Tibial nerve (tissue), 4 donors: Measurements from ENCODE around the gene SLC39A10. TPM values are rescaled to one million over a fixed set of nuclear protein-coding genes. Genes with fewer than 3 reads are reported as not detected.
"Not testable (repeated sequence)": the region's sequence is repeated elsewhere in the genome, so short reads cannot be mapped to it uniquely, and the experiment has no call there.

Source experiments
- DNase-seq, 2 donors: peaks; one replicate each; pipeline ENCODE4 v3.0.0-alpha.2; 2019; ENCODE audit warnings: low spot score in 2 of 2
- H3K27ac ChIP-seq, 4 donors: fragments of 200-600 bp; sonication (generic) in 3 of 4; one replicate each; pipeline ENCODE4 v1.5.1; 2017 to 2019; ENCODE audit warnings: mild to moderate bottlenecking in 1 of 4
- H3K27me3 ChIP-seq, 2 donors: fragments of 200-600 bp; sonication (generic) in 1 of 2; one replicate each; pipeline versions ENCODE4 v1.5.1 to v1.6.0; 2017 to 2019
- H3K36me3 ChIP-seq, 3 donors: fragments of 200-600 bp; sonication (generic); one replicate each; pipeline ENCODE4 v1.5.1; 2018 to 2019
- H3K4me1 ChIP-seq, 4 donors: fragments of 200-600 bp; sonication (generic) in 3 of 4; one replicate each; pipeline ENCODE4 v1.5.1; 2017 to 2019
- H3K4me3 ChIP-seq, 4 donors: fragments of 200-600 bp; sonication (generic) in 3 of 4; one replicate each; pipeline ENCODE4 v1.5.1; 2017 to 2019; ENCODE audit warnings: mild to moderate bottlenecking in 1 of 4, moderate library complexity in 1 of 4
- H3K9me3 ChIP-seq, 4 donors: fragments of 200-600 bp; sonication (generic) in 3 of 4; one replicate each; pipeline ENCODE4 v1.5.1; 2017 to 2019
- EP300 ChIP-seq, 2 donors: sonication (generic); formaldehyde crosslinking; IDR thresholded peaks; one replicate each; pipeline ENCODE4 v1.6.1; 2017; ENCODE audit warnings: antibody characterized with exemption in 2 of 2, mild to moderate bottlenecking in 1 of 2
- POLR2A ChIP-seq, 2 donors: fragments of 450-650 bp; IDR thresholded peaks; one replicate each; pipeline ENCODE4 v1.6.1; 2017; ENCODE audit warnings: antibody characterized with exemption in 2 of 2, mild to moderate bottlenecking in 2 of 2, moderate library complexity in 2 of 2
- WGBS, 2 donors: methylation state at CpG; one replicate each; pipeline ENCODE4 v1.1.5; 2018; 5-methylcytosine and 5-hydroxymethylcytosine counted together
- total RNA-seq, 4 donors: library from RNA; depleted of rRNA; stranded (reverse); fragments of >200 nt; gene quantifications; one replicate each; pipeline ENCODE4 v1.1.0, GENCODE V29; 2016
- TF ChIP-seq, protein P1 (sequence below), 5 experiments: fragments of 200-600 bp in 3 of 5; fragments of 450-650 bp in 2 of 5; sonication (generic) in 3 of 5; IDR thresholded peaks; one replicate each; pipeline ENCODE4 v1.5.1; 2016 to 2019; ENCODE audit warnings: antibody characterized with exemption in 5 of 5, mild to moderate bottlenecking in 3 of 5, moderate library complexity in 2 of 5

SLC39A10 gene
- total RNA-seq, 4 donors from 2014 or later, result 17.7 to 24.9 (median 20.7) TPM

DNA sequence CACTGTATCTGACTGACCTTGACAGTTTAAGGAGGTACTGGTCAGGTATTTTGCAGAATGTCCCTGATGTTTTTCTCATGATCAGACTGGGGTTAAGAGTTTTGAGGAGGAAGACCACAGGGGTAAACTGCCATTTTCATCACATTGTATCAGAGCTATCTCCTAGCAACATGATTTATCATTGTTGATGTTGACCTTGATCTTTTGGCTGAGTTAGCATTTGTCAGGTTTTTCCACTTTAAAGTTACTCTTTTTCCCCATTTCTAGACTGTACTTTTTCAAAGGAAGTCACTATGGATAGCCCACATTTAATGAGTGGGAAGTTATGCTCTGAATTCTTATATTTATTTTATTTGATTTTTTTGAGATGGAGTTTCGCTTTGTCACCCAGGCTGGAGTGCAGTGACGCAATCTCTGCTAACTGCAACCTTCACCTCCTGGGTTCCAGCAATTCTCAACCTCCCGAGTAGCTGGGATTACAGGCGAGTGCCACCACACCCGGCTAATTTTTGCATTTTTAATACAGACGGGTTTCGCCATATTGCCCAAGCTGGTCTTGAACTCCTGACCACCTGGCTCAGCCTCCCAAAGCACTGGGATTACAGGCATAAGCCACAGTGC, 17.7 kb upstream of the SLC39A10 start:
- 95% methylated on average over 7 of the region's 7 CpGs for WGBS, 2 donors
- TF ChIP-seq, protein P1, sequence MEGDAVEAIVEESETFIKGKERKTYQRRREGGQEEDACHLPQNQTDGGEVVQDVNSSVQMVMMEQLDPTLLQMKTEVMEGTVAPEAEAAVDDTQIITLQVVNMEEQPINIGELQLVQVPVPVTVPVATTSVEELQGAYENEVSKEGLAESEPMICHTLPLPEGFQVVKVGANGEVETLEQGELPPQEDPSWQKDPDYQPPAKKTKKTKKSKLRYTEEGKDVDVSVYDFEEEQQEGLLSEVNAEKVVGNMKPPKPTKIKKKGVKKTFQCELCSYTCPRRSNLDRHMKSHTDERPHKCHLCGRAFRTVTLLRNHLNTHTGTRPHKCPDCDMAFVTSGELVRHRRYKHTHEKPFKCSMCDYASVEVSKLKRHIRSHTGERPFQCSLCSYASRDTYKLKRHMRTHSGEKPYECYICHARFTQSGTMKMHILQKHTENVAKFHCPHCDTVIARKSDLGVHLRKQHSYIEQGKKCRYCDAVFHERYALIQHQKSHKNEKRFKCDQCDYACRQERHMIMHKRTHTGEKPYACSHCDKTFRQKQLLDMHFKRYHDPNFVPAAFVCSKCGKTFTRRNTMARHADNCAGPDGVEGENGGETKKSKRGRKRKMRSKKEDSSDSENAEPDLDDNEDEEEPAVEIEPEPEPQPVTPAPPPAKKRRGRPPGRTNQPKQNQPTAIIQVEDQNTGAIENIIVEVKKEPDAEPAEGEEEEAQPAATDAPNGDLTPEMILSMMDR (IDR thresholded peaks at IDR 0.05), result no peak
- Histone ChIP-seq H3K27me3 (no peaks in the 10 kb centered on the region), H3K36me3 (no peaks in the 10 kb centered on the region), H3K4me3 (no peak overlapping the region), H3K9me3 (no peaks in the 10 kb centered on the region), H3K4me1 (no peaks in the 10 kb centered on the region), H3K27ac (no peak overlapping the region)
- no peak for DNase-seq

DNA sequence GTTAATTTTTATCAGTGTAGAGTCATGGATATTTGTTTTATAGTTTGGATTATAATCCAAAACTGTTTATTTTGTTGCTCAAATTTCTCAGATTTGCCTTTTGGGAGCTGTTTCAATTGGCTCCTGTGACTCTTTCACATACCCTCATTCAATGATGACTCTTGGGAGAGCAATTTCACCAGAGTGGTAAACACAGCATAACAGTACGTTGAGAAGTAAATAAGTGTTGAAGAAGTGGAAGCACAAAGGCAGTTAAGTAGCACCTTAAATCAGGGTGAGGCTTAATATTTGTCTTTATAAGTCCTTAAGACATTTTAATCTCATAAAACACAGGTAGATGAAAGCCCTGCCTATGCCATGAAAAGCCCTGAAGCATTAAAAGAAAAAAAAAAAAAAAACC, 17.1 kb upstream of the SLC39A10 start:
- H3K36me3 ChIP-seq, result no peaks in the 10 kb centered on the region
- 39 to 44% methylated on average over 1 of the region's 1 CpG for WGBS, 2 donors
- TF ChIP-seq, protein P1 (IDR thresholded peaks at IDR 0.05), result no peak
- TF ChIP-seq POLR2A (IDR thresholded peaks at IDR 0.05) (no peak), EP300 (IDR thresholded peaks at IDR 0.05) (no peak)
- no peaks in the 10 kb centered on the region for H3K4me1 ChIP-seq
- no peak for DNase-seq
- H3K4me3 ChIP-seq, result no peak overlapping the region
- no peak overlapping the region for H3K27ac ChIP-seq
- no peaks in the 10 kb centered on the region for H3K27me3 ChIP-seq
- H3K9me3 ChIP-seq, result no peaks in the 10 kb centered on the region

DNA sequence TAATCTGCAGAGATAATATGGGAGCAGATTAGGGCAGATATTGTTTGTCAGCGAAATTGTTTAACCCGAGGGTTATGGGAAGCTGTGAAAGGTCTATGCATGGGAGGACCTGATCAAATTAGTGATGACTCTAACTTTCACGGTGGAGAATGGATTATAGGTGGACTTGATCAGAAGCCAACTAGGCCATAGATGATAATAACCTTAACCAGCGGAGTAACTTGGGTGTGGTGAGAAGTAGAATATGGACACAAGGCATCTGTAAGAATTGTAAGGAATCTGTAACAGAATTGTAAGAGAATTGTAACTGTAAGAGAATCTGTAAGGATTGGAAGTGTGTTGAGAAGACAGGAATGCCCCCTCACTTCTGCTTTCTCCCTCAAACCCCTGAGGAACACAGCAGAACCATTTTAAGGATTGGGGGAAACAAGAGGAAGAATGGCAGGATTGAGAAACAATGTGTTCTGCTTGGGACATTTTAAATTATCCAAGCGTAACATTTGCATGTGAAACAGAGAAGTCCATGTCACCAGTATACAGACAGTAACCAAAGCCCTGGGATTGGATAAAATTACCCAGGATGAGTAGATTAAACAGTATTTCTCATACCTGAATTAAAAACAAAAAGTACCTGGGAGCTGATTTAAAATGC, 14.9 kb upstream of the SLC39A10 start:
- DNase-seq, result no peak
- H3K27me3 ChIP-seq, result no peaks in the 10 kb centered on the region
- H3K9me3 ChIP-seq, result no peaks in the 10 kb centered on the region
- no peak overlapping the region for H3K4me3 ChIP-seq
- H3K4me1 ChIP-seq, result no peaks in the 10 kb centered on the region
- 84 to 93% methylated on average over 5 of the region's 5 CpGs for WGBS, 2 donors
- H3K36me3 ChIP-seq, result no peaks in the 10 kb centered on the region
- no peak overlapping the region for H3K27ac ChIP-seq
- TF ChIP-seq POLR2A (IDR thresholded peaks at IDR 0.05), result no peak
- TF ChIP-seq, protein P1 (IDR thresholded peaks at IDR 0.05), result no peak
- TF ChIP-seq EP300 (IDR thresholded peaks at IDR 0.05), result peak in 1 of 2 donors; percentile 24

DNA sequence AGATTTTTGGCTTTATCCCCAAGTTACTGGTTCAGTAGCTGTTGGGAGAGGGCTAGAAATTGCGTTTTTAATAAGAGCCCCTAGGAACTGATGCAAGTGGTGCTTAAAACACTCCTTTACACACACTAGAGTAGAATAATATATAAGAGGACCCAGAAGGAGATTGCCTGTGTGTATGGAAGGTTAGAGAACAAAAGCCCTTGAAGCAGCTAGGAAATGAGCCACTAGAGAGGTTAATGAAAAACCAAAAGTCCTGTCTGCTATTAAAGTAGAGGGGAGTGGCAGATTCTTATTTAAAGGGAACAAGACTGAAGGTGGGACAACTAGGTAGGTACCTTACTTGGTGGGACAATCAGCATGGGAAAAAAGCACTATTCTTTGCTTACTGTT, 14.4 kb upstream of the SLC39A10 start:
- Histone ChIP-seq H3K4me3 (no peak overlapping the region), H3K4me1 (no peaks in the 10 kb centered on the region), H3K27ac (no peak overlapping the region), H3K36me3 (no peaks in the 10 kb centered on the region), H3K27me3 (no peaks in the 10 kb centered on the region), H3K9me3 (no peaks in the 10 kb centered on the region)
- TF ChIP-seq, protein P1 (IDR thresholded peaks at IDR 0.05), result no peak
- no peak for TF ChIP-seq POLR2A (IDR thresholded peaks at IDR 0.05)
- no peak for TF ChIP-seq EP300 (IDR thresholded peaks at IDR 0.05)
- no peak for DNase-seq
- 68 to 71% methylated on average over 1 of the region's 1 CpG for WGBS, 2 donors

DNA sequence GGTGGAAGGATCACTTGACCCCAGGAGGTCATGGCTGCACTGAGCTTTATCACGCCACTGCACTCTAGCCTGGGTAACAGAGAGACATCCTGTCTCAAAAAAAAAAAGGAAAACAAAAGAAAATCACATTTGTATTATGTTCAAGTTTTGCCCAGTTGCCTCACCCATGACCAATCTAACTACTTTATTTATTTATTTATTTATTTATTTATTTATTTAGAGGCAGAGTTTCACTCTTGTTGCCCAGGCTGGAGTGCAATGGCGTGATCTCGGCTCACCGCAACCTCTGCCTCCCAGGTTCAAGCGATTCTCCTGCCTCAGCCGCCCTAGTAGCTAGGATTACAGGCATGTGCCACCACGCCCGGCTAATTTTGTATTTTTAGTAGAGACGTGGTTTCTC, 12.3 kb upstream of the SLC39A10 start:
- not testable (repeated sequence) for DNase-seq, H3K27me3 ChIP-seq, H3K36me3 ChIP-seq, H3K27ac ChIP-seq, H3K4me3 ChIP-seq, H3K9me3 ChIP-seq, H3K4me1 ChIP-seq
- 94% methylated on average over 9 of the region's 9 CpGs for WGBS, 2 donors
